Dendritic cell treated with granulocyte-macrophage colony-stimulating factor and Interleukin-4, amounts not matched to agents 40 ng/mL and 50 ng/mL, for 4 days (primary cell): ENCODE results near the gene GEMIN7.

Experiments used
- H3K27ac Mint-ChIP-seq: one replicate; pipeline ENCODE4 v1.8.0; 2022; ENCODE audit warnings: mild to moderate bottlenecking, mixed read lengths
- H3K27me3 Mint-ChIP-seq: one replicate; pipeline ENCODE4 v1.8.0; 2022; ENCODE audit warnings: mild to moderate bottlenecking, mixed read lengths
- H3K36me3 Mint-ChIP-seq: one replicate; pipeline ENCODE4 v1.8.0; 2022; ENCODE audit warnings: low read depth, mixed read lengths
- H3K4me1 Mint-ChIP-seq: one replicate; pipeline ENCODE4 v1.8.0; 2022; ENCODE audit warnings: low read depth, mixed read lengths
- H3K4me3 Mint-ChIP-seq: one replicate; pipeline ENCODE4 v1.8.0; 2022; ENCODE audit warnings: mild to moderate bottlenecking, moderate library complexity, mixed read lengths
- H3K9me3 Mint-ChIP-seq: one replicate; pipeline ENCODE4 v1.8.0; 2022; ENCODE audit warnings: mixed read lengths
- intact Hi-C: fragments of 100-400 bp; cut with micrococcal nuclease; formaldehyde crosslinking; loops from one replicate; pipeline ENCODE4 v1.15.0; 2022

Gene GEMIN7

DNA sequence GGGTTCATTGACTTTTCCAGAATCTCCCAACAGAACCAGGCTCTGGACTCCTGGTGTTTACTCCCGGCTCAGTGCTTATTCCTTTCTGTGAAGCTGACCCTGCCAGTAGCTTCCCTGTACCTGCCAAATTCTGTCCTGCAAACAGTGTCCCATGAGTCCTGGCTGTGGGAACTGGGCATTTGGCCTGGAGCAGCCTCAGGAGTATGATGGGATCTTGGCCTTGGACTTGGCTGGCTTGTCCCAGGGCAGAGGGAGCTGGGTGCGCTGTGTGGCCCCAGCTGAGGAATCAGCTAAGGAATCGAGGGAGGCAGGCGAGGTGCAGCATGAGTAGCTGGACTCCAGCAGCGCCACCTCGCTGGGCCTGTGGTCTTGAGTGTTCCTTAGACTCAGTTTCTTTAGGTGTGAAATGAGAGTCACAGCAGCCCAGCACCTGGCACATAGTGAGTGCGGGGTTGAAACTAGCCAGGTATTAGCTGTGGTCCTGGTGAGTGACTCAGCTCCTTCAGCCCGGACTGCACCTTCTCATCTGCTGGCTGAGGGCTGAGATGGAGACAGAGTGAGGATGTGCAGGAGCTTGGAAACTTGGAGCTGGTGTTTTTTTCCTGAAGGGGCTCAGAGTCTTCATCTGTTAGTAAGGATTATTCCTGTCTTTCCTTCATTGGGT is 29.9 kb upstream of the GEMIN7 start:
- no peaks in the 10 kb centered on the region for H3K9me3 Mint-ChIP-seq
- H3K27me3 Mint-ChIP-seq, result no peaks in the 10 kb centered on the region
- H3K36me3 Mint-ChIP-seq, result peaks cover 86% of the 10 kb centered on the region
- no peak overlapping the region for H3K4me3 Mint-ChIP-seq
- H3K4me1 Mint-ChIP-seq, result peaks cover 51% of the 10 kb centered on the region
- H3K27ac Mint-ChIP-seq, result peak overlapping the region; percentile 7
- intact Hi-C loops, result no loop called here

DNA sequence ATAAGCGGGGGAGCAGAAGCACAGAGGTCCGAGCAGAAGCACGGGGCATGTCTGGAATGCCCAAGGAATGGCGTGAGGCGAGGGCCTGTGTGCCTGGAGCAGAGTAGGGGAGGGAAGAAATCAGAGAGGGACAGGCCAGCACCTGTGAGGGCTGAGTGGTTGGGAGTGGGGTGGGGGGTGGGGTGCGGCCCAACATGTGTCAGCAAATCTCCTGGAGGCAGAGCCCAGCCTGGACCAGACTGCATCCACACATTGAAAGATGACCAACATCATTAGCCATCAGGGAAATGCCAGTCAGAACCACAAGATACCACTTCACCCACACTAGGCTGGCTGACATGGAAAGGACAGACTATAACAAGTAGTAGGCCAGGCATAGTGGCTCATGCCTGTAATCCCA is 29.0 kb upstream of the GEMIN7 start:
- H3K9me3 Mint-ChIP-seq, result no peaks in the 10 kb centered on the region
- peak overlapping the region; percentile 7 for H3K27ac Mint-ChIP-seq
- H3K4me3 Mint-ChIP-seq, result no peak overlapping the region
- no peaks in the 10 kb centered on the region for H3K27me3 Mint-ChIP-seq
- intact Hi-C loops, result no loop called here
- H3K4me1 Mint-ChIP-seq, result peaks cover 47% of the 10 kb centered on the region
- H3K36me3 Mint-ChIP-seq, result peaks cover 86% of the 10 kb centered on the region

DNA sequence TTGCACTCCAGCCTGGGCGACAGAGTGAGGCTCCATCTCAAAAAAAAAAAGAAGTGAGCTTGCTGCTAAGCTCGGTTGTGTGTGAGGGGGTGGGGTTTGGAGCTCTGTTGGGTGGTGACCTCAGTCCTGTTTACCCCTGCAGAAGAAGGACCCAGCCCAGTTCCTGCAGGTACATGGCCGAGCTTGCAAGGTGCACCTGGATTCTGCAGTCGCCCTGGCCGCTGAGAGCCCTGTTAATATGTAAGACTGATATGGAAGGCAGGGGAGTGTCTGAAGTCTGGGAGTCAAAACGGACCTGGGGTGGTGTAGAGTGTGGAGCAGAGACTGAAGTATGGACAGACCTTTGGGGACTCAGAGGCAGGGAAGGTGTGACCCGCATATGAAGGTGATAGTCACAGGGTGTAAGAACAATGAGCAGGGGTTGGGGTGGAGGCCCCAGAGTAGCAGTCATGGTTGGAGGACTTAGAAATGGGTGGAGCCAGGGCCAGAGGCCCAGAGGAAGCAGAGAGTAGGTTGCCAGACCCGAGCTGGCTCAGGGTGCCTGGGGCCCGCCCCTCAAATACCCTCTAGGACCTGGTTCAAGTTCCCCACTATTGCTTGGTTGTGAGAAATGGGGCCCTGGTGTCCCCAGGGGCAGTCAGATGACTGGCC is 27.0 kb upstream of the GEMIN7 start:
- intact Hi-C loops, result no loop called here
- H3K27me3 Mint-ChIP-seq, result no peaks in the 10 kb centered on the region
- H3K27ac Mint-ChIP-seq, result peak overlapping the region; percentile 26
- H3K4me3 Mint-ChIP-seq, result no peak overlapping the region
- peaks cover 86% of the 10 kb centered on the region for H3K36me3 Mint-ChIP-seq
- peaks cover 32% of the 10 kb centered on the region for H3K4me1 Mint-ChIP-seq
- H3K9me3 Mint-ChIP-seq, result no peaks in the 10 kb centered on the region

DNA sequence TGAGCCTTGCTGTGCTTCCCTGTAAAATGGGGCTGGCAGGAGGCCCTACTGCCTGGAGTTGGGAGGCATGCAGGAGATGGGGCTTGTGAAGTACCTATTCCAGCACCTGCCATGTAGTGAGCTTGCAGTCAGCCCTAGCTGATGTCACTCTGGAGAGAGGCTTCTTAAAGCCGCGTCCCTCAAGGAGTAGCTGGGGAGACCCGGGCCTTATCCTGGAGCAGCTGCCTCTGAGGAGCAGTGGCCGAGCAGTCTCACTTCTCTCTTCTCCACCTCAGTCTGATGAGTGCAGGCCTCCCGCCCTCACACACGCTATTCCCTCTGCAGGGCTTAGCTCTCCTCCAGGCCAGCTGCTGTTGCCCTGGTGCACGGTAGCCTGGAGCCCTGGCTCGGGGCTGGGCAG is 22.2 kb upstream of the GEMIN7 start:
- Mint-ChIP-seq H3K4me1 (peaks cover 19% of the 10 kb centered on the region), H3K36me3 (peaks cover 99% of the 10 kb centered on the region)

DNA sequence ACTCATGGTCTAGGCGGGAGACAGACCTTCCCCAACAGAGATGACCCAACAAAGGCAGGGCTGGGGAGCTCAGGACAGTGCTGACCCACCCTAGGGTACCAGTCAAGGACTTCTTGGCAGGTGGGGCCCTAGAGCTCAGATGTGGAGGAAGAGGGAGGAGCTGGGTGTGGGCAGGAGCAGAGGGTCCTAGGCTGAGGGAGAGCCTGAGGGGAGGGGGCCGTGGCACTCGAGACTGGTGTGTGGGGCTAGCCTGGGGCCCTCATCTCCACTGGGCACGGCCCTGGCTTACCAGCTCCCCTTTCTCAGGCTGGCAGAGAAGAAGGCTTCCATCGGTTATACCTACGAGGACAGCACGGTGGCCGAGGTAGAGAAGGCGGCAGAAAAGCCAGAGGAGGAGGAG is 21.6 kb upstream of the GEMIN7 start:
- Mint-ChIP-seq H3K4me3 (no peak overlapping the region), H3K27ac (peak overlapping the region; percentile 31), H3K4me1 (peaks cover 15% of the 10 kb centered on the region), H3K27me3 (no peaks in the 10 kb centered on the region), H3K36me3 (peaks cover 99% of the 10 kb centered on the region), H3K9me3 (no peaks in the 10 kb centered on the region)
- intact Hi-C loops, result no loop called here

More for the DNA sequence above, 22.2 kb upstream of the GEMIN7 start:
- intact Hi-C loops, result no loop called here
- Mint-ChIP-seq H3K27me3 (no peaks in the 10 kb centered on the region), H3K27ac (no peak overlapping the region), H3K9me3 (no peaks in the 10 kb centered on the region), H3K4me3 (no peak overlapping the region)

DNA sequence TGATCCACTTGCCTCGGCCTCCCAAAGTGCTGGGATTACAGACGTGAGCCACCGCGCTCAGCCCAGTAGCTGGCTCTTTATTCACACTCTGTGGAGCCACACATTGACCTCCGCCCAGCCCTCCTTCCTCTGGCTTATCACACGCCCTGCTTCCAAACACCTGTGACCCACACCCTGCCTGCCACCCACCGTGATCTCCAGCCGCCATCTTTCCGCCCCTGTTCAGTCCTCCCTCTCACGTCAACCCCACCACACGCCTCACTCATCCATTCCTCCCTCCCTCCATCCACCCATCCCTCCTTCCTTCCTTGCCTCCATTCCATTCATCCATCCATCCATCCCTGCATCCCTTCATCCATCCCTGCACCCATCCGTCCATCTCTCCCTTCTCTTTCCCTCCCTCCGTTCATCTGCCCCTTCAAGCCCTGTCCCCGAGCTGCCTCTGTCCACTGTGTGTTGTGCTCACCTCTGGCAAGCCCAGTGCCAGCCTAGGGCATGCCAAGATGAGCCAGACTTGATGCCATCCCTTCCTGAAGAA is 20.4 kb upstream of the GEMIN7 start:
- Mint-ChIP-seq H3K36me3 (peaks cover 100% of the 10 kb centered on the region), H3K9me3 (no peaks in the 10 kb centered on the region), H3K4me3 (no peak overlapping the region), H3K27ac (no peak overlapping the region), H3K27me3 (no peaks in the 10 kb centered on the region), H3K4me1 (peaks cover 15% of the 10 kb centered on the region)
- intact Hi-C loops, result loop anchor here (1.0 kb wide), 2 partner anchors 41 to 69 kb away; no protein-coding TSS in a partner anchor

DNA sequence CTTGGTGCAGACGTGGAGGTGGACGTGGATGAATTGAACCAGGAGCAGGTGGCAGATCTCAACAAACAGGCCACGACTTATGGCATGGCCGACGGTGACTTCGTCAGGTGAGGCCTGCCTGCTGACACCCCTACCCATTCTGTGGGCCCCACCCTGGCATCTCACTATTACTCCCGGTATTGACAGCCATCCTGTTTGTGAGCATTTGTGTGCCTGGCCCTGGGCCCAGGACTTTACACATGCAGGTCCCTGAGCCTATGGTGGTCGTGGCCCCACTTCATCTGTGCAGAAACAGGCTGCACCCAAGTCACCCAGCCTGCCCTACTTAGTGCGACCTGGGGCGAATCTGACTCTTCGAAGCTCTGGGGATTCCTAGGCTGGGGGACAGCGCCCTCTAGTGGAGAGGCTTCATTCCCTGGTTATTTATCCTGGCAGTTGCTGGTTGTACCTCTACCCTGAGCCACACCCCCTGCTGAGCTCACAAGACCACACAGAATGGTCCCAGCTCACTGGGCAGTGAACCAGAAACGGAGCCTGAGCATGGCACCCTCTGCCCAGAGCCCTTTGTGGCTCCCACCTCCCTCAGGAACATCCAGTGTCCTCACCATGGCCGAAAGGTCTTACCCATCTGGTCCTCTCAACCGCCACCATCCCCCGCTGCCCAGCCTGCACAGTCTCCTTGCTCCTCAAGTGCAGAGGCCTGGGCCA is 19.6 kb upstream of the GEMIN7 start:
- Mint-ChIP-seq H3K9me3 (no peaks in the 10 kb centered on the region), H3K27ac (peak overlapping the region; percentile 64), H3K4me1 (peaks cover 15% of the 10 kb centered on the region), H3K36me3 (peaks cover 100% of the 10 kb centered on the region), H3K27me3 (no peaks in the 10 kb centered on the region), H3K4me3 (no peak overlapping the region)
- intact Hi-C loops, result loop anchor here (1.0 kb wide), 2 partner anchors 42 to 70 kb away; no protein-coding TSS in a partner anchor

DNA sequence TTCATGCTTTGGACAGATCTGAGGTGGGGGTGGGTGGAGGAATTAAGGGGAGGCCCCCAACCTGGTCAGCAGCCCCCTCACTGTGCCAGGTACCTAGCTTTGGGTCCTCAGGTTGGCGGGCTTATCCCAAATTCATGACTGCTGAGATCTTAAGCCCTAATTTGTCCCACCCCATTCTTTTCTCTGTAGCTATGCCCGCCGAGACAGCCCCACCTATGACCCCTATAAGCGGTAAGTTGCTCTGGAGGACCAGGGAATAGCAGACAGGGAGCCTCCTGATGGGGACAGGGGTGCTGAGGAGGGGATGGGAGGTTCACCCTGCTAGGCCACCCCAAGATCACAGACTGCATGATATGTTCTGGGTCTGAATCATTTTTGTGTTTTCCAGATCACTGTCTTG is 17.1 kb upstream of the GEMIN7 start:
- intact Hi-C loops, result no loop called here
- H3K4me3 Mint-ChIP-seq, result no peak overlapping the region
- H3K4me1 Mint-ChIP-seq, result peaks cover 10% of the 10 kb centered on the region
- H3K27ac Mint-ChIP-seq, result no peak overlapping the region
- peaks cover 100% of the 10 kb centered on the region for H3K36me3 Mint-ChIP-seq
- H3K9me3 Mint-ChIP-seq, result no peaks in the 10 kb centered on the region
- H3K27me3 Mint-ChIP-seq, result no peaks in the 10 kb centered on the region

DNA sequence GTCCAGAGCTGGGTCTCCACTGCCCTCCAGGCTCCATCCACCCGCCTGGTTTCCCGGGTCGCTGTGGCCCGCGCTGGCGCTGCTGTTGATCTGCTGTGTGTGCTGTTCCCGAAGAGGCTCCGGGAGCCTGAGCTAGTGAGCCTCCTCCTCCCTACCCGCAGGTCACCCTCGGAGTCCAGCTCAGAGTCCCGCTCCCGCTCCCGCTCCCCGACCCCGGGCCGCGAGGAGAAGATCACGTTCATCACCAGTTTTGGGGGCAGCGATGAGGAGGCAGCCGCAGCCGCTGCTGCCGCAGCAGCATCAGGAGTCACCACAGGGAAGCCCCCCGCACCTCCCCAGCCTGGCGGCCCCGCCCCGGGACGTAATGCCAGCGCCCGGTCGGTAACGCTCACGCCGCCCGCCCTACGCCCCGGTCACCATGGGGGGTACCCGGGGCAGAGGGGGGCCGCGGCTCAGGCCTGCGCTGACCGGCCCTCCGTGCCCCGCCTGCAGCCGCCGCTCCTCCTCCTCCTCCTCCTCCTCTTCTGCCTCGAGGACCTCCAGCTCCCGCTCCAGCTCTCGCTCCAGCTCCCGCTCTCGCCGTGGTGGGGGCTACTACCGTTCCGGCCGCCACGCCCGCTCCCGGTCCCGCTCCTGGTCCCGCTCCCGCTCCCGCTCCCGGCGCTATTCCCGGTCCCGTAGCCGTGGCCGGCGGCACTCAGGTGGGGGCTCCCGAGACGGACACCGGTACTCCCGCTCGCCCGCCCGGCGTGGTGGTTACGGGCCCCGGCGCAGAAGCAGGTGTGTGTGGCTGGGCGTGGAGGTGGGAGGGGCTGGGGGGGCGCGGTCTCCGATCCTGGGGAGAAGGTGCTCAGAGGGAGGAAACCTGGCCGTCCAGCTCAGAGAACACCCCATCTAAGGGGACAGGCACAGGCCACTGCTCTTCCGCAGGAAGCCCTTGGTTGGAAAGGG is 14.9 kb upstream of the GEMIN7 start:
- H3K4me1 Mint-ChIP-seq, result peaks cover 24% of the 10 kb centered on the region
- peaks cover 100% of the 10 kb centered on the region for H3K36me3 Mint-ChIP-seq
- H3K9me3 Mint-ChIP-seq, result no peaks in the 10 kb centered on the region
- no peak overlapping the region for H3K27ac Mint-ChIP-seq
- H3K4me3 Mint-ChIP-seq, result no peak overlapping the region
- H3K27me3 Mint-ChIP-seq, result no peaks in the 10 kb centered on the region
- intact Hi-C loops, result no loop called here

DNA sequence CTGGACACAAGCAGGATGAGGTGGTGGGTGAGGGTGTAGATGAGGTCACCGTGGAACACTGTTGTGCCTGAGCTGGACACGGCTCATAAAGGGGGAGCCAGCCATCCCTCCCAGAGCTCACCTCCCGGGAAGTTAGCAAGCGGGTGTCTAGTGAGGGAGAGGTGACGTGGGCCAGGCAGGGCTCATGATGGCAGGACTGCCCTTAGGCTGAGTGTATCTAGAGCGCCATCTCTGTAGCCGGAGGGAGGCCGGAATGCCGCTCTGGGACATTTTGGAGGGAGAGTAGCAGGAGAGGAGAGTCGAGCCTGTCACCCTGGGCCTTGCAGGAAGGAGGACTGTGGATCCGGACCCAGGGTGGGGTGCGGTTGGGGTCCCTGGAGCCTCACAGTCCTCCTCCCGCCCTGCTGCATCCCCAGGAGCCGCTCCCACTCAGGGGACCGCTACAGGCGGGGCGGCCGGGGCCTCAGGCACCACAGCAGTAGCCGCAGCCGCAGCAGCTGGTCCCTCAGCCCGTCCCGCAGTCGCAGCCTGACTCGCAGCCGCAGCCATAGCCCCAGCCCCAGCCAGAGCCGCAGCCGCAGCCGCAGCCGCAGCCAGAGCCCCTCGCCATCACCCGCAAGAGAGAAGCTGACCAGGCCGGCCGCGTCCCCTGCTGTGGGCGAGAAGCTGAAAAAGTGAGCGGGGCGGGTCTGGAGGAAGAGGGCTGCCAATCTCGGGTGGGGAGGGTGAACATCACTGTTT is 12.0 kb upstream of the GEMIN7 start:
- peaks cover 24% of the 10 kb centered on the region for H3K4me1 Mint-ChIP-seq
- H3K36me3 Mint-ChIP-seq, result peaks cover 100% of the 10 kb centered on the region
- H3K27ac Mint-ChIP-seq, result peak overlapping the region; percentile 41
- intact Hi-C loops, result no loop called here
- H3K27me3 Mint-ChIP-seq, result no peaks in the 10 kb centered on the region
- H3K4me3 Mint-ChIP-seq, result no peak overlapping the region
- no peaks in the 10 kb centered on the region for H3K9me3 Mint-ChIP-seq

DNA sequence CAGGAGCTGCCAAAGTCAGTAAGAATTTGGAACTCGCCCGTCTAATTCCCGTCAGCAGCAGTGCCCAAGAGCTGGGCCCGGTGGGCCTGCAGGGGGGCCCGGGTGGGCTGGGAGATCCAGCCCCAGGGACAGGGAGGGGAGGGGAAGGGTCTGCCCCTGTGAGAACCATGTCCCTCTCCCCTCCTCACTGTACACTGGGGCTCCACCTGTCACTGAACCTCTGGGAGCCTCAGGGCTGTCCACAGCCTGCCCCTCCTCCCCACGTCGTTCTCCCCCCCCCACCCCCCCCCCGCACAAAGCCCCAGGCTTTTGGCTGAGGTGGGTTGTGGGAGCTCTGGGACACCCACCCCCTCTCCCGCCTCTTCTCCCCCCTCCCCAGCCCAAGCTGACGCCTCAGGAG is 11.0 kb upstream of the GEMIN7 start:
- Mint-ChIP-seq H3K4me1 (peaks cover 32% of the 10 kb centered on the region), H3K9me3 (no peaks in the 10 kb centered on the region), H3K36me3 (peaks cover 100% of the 10 kb centered on the region), H3K27ac (peak overlapping the region; percentile 24), H3K4me3 (no peak overlapping the region), H3K27me3 (no peaks in the 10 kb centered on the region)
- intact Hi-C loops, result no loop called here

DNA sequence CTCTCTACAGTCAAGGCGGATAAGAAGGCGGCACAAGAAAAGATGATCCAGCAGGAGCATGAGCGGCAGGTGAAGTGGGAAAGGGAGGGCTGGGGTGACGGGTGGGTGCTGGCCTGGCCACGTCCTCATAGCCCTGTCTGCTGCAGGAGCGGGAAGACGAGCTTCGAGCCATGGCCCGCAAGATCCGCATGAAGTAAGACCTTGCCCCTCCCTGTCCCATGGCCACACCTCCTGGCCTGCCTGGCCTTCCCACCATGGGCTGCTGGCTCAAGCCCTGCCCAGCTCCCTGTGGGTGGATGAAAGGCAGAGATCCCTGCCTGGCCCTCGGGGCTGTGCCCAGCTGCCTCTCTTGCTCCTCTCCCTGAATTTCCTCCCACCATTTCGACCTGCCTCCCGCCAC is 10.0 kb upstream of the GEMIN7 start:
- H3K36me3 Mint-ChIP-seq, result peaks cover 92% of the 10 kb centered on the region
- H3K27me3 Mint-ChIP-seq, result no peaks in the 10 kb centered on the region
- no peak overlapping the region for H3K4me3 Mint-ChIP-seq
- peaks cover 32% of the 10 kb centered on the region for H3K4me1 Mint-ChIP-seq
- intact Hi-C loops, result no loop called here
- H3K9me3 Mint-ChIP-seq, result no peaks in the 10 kb centered on the region
- peak overlapping the region; percentile 24 for H3K27ac Mint-ChIP-seq

DNA sequence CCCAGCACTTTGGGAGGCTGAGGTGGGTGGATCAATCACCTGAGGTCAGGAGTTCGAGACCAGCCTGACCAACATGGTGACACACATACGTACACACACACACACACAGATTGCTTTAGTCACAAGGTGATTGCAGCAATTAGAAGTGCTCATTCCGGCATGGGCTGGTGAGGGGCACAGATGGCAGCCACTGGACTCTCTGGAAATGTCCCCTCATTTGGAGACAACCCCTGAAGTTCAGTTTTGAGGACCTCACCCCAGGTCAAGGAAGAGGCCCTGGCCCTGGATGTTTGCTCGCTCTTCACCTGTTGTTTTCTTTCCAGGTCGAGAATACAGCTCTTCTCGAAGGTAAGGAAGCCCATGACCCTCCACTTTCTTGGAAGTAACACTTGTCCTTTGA is 8.8 kb upstream of the GEMIN7 start:
- H3K9me3 Mint-ChIP-seq, result no peaks in the 10 kb centered on the region
- peaks cover 80% of the 10 kb centered on the region for H3K36me3 Mint-ChIP-seq
- no peaks in the 10 kb centered on the region for H3K27me3 Mint-ChIP-seq
- intact Hi-C loops, result no loop called here
- H3K4me3 Mint-ChIP-seq, result no peak overlapping the region
- peaks cover 41% of the 10 kb centered on the region for H3K4me1 Mint-ChIP-seq
- H3K27ac Mint-ChIP-seq, result peak overlapping the region; percentile 24
